Adrenal gland (tissue), 5 donors: ENCODE data around the gene DHX34.

Source experiments
- CTCF ChIP-seq, 6 experiments: fragments of 450-650 bp in 4 of 6; fragments of 200-600 bp in 2 of 6; sonication (generic) in 1 of 6; IDR thresholded peaks; 1 replicate in 5 of 6; 2 replicates in 1 of 6; pipeline versions ENCODE4 v1.5.1 to v1.8.0; 2016 to 2021; ENCODE audit warnings: antibody characterized with exemption in 6 of 6, mild to moderate bottlenecking in 2 of 6, moderate library complexity in 1 of 6
- POLR2A ChIP-seq, 2 donors: fragments of 450-650 bp; IDR thresholded peaks; one replicate each; pipeline ENCODE4 v1.6.1; 2017; ENCODE audit warnings: antibody characterized with exemption in 2 of 2, mild to moderate bottlenecking in 2 of 2, moderate library complexity in 1 of 2
- donor health status: DM: no; HTN: no; CAD: no.

DNA sequence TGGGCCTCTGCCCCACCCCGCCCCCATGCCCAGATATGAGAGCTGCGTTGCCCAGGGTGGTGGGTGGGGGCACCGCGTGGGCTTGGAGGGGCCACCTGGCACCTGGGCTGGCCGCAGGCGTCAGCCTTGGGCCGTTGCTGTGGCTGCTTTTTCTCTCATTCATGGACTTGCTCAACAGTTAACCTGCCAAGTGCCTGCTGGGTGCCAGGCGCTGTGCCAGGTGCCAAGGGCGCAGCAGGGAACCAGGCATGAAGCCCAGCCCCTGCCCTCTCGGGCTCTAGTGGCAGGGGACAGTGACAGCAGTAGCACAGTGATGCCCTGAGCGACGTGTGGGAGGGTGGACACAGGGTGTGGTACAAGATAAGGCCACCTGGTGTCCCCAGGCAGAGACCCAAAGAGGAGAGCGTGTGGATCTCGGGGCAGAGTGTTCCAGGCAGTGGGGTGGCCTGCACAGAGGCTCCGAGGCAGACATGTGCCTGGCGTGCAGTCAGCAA lies 28.1 kb downstream of the DHX34 start:
- peak in 1 of 6 experiments; percentile 11 for TF ChIP-seq CTCF (IDR thresholded peaks at IDR 0.05)
- TF ChIP-seq POLR2A (IDR thresholded peaks at IDR 0.05): no peak
